Natural killer cell (primary cell): ENCODE data around the gene MED13. TPM values are rescaled to one million over a fixed set of nuclear protein-coding genes. Genes with fewer than 3 reads are reported as not detected.
"Not testable (repeated sequence)": the region's sequence is repeated elsewhere in the genome, so short reads cannot be mapped to it uniquely, and the experiment has no call there.

Experiments used
- ATAC-seq, 3 donors: fragments of 150-1000 bp in 2 of 3; fragments of 200-7000 bp in 1 of 3; cut with Tn5 transposase; 1 replicate in 1 of 3; 2 replicates in 2 of 3; pipeline ENCODE4 v1.10.0; 2021; ENCODE audit warnings: mild to moderate bottlenecking in 2 of 3, moderate library complexity in 2 of 3
- DNase-seq, 2 donors: peaks; one replicate each; pipeline versions ENCODE4 v3.0.0 to v3.0.0-alpha.2; 2013 to 2021; ENCODE audit warnings: mixed read lengths in 1 of 2
- H3K27ac ChIP-seq: one replicate; pipeline ENCODE4 v1.5.1; 2013; ENCODE audit warnings: mild to moderate bottlenecking, low read length
- H3K27me3 ChIP-seq: one replicate; pipeline ENCODE4 v1.6.1; 2013; ENCODE audit warnings: low read length; ENCODE audit not compliant: control insufficient read depth, insufficient read depth
- H3K36me3 ChIP-seq: one replicate; pipeline ENCODE4 v1.6.1; 2013; ENCODE audit warnings: low read length; ENCODE audit not compliant: control insufficient read depth, insufficient read depth
- H3K4me1 ChIP-seq: one replicate; pipeline ENCODE4 v1.6.1; 2013; ENCODE audit warnings: low read length; ENCODE audit not compliant: control insufficient read depth, insufficient read depth
- H3K4me3 ChIP-seq: one replicate; pipeline ENCODE4 v1.5.1; 2013; ENCODE audit warnings: low read length
- H3K9me3 ChIP-seq: one replicate; pipeline ENCODE4 v1.6.1; 2013; ENCODE audit warnings: low read length; ENCODE audit not compliant: control insufficient read depth, insufficient read depth
- H3K27ac Mint-ChIP-seq, 2 donors: one replicate each; pipeline ENCODE4 v1.8.0; 2022; ENCODE audit warnings: mild to moderate bottlenecking in 2 of 2, mixed read lengths in 2 of 2, moderate library complexity in 1 of 2
- H3K27me3 Mint-ChIP-seq, 2 donors: one replicate each; pipeline ENCODE4 v1.8.0; 2022; ENCODE audit warnings: low read depth in 2 of 2, mixed read lengths in 2 of 2
- H3K36me3 Mint-ChIP-seq: one replicate; pipeline ENCODE4 v1.8.0; 2022; ENCODE audit warnings: mixed read lengths
- H3K4me1 Mint-ChIP-seq, 2 donors: one replicate each; pipeline ENCODE4 v1.8.0; 2022; ENCODE audit warnings: mixed read lengths in 2 of 2
- H3K4me3 Mint-ChIP-seq: one replicate; pipeline ENCODE4 v1.8.0; 2022; ENCODE audit warnings: mild to moderate bottlenecking, moderate library complexity, mixed read lengths
- H3K9me3 Mint-ChIP-seq, 2 donors: one replicate each; pipeline ENCODE4 v1.8.0; 2022; ENCODE audit warnings: mixed read lengths in 2 of 2
- WGBS: methylation state at CpG from one replicate; pipeline ENCODE4 v1.1.7; 2013; ENCODE audit warnings: missing lambda C conversion rate; ENCODE audit not compliant: insufficient coverage; 5-methylcytosine and 5-hydroxymethylcytosine counted together
- intact Hi-C: fragments of 100-400 bp; cut with micrococcal nuclease; formaldehyde crosslinking; loops from one replicate; pipeline ENCODE4 v1.14.2; 2022
- total RNA-seq, 4 donors: library from RNA; stranded (reverse); fragments of 120-200 nt in 1 of 4; gene quantifications; one replicate each; pipeline versions ENCODE4 v1.2.3 to v1.2.4, GENCODE V29; 2013 to 2022
- TF ChIP-seq, protein P1 (sequence below): fragments of 200-600 bp; IDR thresholded peaks from one replicate; pipeline ENCODE4 v1.8.0; 2022; ENCODE audit warnings: antibody characterized with exemption

Gene MED13
- total RNA-seq, 3 donors from 2014 or later (not counting 1 experiment from before 2014, with no cell fraction given): 107 to 122 (median 116) TPM

DNA sequence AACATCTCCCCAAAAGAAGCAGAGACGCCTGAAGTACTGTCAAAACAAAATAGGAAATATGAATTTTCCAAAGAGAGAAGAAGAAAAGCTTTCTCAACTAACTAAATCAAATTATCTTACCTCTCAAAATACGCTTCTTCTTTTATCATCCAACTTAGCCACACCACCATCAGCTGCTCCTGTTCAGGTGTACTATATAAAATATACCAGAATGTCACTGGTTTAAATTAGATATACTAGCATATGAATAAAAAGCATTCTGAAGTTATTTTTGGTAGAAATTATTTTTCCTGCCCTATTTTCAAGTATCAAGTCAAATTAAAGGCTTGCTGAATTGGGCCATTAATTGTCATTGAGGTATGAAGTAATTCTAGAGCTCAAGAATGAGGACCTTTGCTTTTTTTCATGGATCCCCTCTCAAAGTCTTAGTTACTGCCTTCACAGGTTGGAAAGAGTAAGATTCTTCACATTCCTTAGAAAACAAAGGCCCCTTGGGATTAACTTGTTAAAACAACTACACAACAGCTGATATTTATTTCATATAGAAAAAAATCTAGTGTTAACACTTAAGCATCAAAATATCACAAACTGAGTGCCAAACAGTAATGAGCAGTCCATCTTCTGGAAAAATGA, 167.4 kb downstream of the MED13 start:
- no peaks in the 10 kb centered on the region for H3K4me1 Mint-ChIP-seq
- DNase-seq (no peak), ATAC-seq (no peak)
- H3K27me3 Mint-ChIP-seq: no peaks in the 10 kb centered on the region
- no peaks in the 10 kb centered on the region for H3K36me3 Mint-ChIP-seq
- no peaks in the 10 kb centered on the region for H3K4me1 ChIP-seq
- WGBS: 100% methylated on average over 1 of the region's 2 CpGs
- H3K4me3 Mint-ChIP-seq: no peak overlapping the region
- TF ChIP-seq, protein P1, sequence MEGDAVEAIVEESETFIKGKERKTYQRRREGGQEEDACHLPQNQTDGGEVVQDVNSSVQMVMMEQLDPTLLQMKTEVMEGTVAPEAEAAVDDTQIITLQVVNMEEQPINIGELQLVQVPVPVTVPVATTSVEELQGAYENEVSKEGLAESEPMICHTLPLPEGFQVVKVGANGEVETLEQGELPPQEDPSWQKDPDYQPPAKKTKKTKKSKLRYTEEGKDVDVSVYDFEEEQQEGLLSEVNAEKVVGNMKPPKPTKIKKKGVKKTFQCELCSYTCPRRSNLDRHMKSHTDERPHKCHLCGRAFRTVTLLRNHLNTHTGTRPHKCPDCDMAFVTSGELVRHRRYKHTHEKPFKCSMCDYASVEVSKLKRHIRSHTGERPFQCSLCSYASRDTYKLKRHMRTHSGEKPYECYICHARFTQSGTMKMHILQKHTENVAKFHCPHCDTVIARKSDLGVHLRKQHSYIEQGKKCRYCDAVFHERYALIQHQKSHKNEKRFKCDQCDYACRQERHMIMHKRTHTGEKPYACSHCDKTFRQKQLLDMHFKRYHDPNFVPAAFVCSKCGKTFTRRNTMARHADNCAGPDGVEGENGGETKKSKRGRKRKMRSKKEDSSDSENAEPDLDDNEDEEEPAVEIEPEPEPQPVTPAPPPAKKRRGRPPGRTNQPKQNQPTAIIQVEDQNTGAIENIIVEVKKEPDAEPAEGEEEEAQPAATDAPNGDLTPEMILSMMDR: no peak
- no peaks in the 10 kb centered on the region for H3K9me3 Mint-ChIP-seq
- peaks cover 31% of the 10 kb centered on the region for H3K36me3 ChIP-seq
- H3K27me3 ChIP-seq: no peaks in the 10 kb centered on the region
- no peak overlapping the region for H3K27ac Mint-ChIP-seq
- no peak overlapping the region for H3K27ac ChIP-seq
- H3K9me3 ChIP-seq: no peaks in the 10 kb centered on the region
- H3K4me3 ChIP-seq: no peak overlapping the region
- intact Hi-C loops: no loop called here

DNA sequence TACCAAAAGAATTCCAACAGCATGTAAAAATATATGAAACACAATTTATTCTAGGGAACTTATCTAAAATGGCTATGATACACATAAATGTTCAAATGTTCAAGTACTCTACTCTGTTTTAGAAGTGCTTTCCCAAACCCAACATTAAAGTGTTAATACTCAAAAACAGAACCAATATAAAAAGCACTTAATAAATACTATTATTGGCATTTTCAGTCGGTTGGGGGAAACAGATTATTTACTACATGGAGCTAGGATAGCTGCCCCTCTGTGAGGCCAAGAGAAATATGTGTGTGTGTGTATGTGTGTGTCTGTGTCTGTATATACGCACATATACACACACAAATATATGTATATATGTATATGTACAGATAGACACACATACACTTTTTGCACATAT, 169.7 kb downstream of the MED13 start:
- Histone ChIP-seq H3K36me3 (peaks cover 34% of the 10 kb centered on the region), H3K27ac (no peak overlapping the region), H3K9me3 (no peaks in the 10 kb centered on the region), H3K4me3 (no peak overlapping the region), H3K4me1 (no peaks in the 10 kb centered on the region), H3K27me3 (no peaks in the 10 kb centered on the region)
- Mint-ChIP-seq H3K36me3 (no peaks in the 10 kb centered on the region), H3K9me3 (no peaks in the 10 kb centered on the region), H3K4me3 (no peak overlapping the region), H3K27ac (no peak overlapping the region), H3K27me3 (no peaks in the 10 kb centered on the region), H3K4me1 (no peaks in the 10 kb centered on the region)
- ATAC-seq (no peak), DNase-seq (no peak)
- TF ChIP-seq, protein P1: no peak
- WGBS: no CpG with 5 or more reads among the region's 2 CpGs
- intact Hi-C loops: no loop called here

DNA sequence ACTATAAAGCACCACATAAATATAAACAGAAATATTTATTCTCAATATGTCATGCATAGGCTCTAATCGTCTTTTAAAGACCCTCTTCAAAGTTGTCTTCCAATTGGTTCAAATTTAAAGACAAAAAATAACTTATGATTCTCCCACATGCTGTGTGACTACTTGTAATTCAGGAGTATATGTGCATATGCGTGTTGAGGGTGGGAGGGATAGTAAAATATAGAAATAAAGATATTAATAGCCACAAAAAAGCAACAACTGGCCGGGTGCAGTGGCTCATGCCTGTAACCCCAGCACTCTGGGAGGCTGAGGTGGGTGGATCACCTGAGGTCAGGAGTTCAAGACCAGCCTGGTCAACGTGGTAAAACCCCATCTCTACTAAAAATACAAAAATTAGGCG, 170.8 kb downstream of the MED13 start:
- H3K4me1 Mint-ChIP-seq, H3K9me3 Mint-ChIP-seq, DNase-seq, ATAC-seq, H3K27ac ChIP-seq, H3K4me3 ChIP-seq, H3K4me1 ChIP-seq, H3K4me3 Mint-ChIP-seq, intact Hi-C loops, H3K27me3 ChIP-seq, H3K9me3 ChIP-seq, H3K27ac Mint-ChIP-seq, H3K27me3 Mint-ChIP-seq, H3K36me3 Mint-ChIP-seq: not testable (repeated sequence)
- H3K36me3 ChIP-seq: peaks cover 35% of the 10 kb centered on the region
- WGBS: 90% methylated on average over 2 of the region's 5 CpGs

Other genes with a start within 250 kb of the MED13 start
- 1 to 10 TPM; 2.7 to 3.7 (median 2.9) TPM for gene BRIP1, start 201.8 kb downstream of the MED13 start, total RNA-seq
- gene INTS2, start 137.3 kb downstream of the MED13 start, total RNA-seq: 10 to 100 TPM; 14.2 to 21.0 (median 14.6) TPM